Thyroid gland (tissue), 4 donors: Measurements from ENCODE around the gene UBE2G1. TPM values are rescaled to one million over a fixed set of nuclear protein-coding genes. Genes with fewer than 3 reads are reported as not detected.

Experiments used
- DNase-seq, 2 donors: peaks; one replicate each; pipeline ENCODE4 v3.0.0-alpha.2; 2019
- H3K27ac ChIP-seq, 3 donors: fragments of 200-600 bp; sonication (generic); 1 replicate in 2 of 3; 2 replicates in 1 of 3; pipeline ENCODE4 v1.5.1; 2016 to 2019; ENCODE audit warnings: mild to moderate bottlenecking in 1 of 3, moderate library complexity in 1 of 3
- H3K27me3 ChIP-seq: fragments of 200-600 bp; sonication (generic); one replicate; pipeline ENCODE4 v1.5.1; 2019
- H3K36me3 ChIP-seq, 2 donors: fragments of 200-600 bp; sonication (generic); one replicate each; pipeline ENCODE4 v1.5.1; 2016 to 2019
- H3K4me1 ChIP-seq, 2 donors: fragments of 200-600 bp; sonication (generic); one replicate each; pipeline ENCODE4 v1.5.1; 2017 to 2019
- H3K4me3 ChIP-seq, 3 donors: fragments of 200-600 bp; sonication (generic); replicated peaks in 1 of 3; 1 replicate in 2 of 3; 2 replicates in 1 of 3; pipeline ENCODE4 v1.5.1; 2016; ENCODE audit warnings: mild to moderate bottlenecking in 1 of 3
- H3K9me3 ChIP-seq: fragments of 200-600 bp; sonication (generic); one replicate; pipeline ENCODE4 v1.5.1; 2017
- POLR2A ChIP-seq, 2 donors: fragments of 450-650 bp; IDR thresholded peaks; one replicate each; pipeline ENCODE4 v1.6.1; 2017; ENCODE audit warnings: antibody characterized with exemption in 2 of 2, mild to moderate bottlenecking in 2 of 2, moderate library complexity in 1 of 2
- WGBS, 2 donors: methylation state at CpG; one replicate each; pipeline ENCODE4 v1.1.5; 2017; 5-methylcytosine and 5-hydroxymethylcytosine counted together
- intact Hi-C: fragments of 100-400 bp; cut with DNase I; formaldehyde crosslinking; loops from one replicate; pipeline ENCODE4 v1.15.1; 2023
- total RNA-seq, 4 donors: library from RNA; depleted of rRNA; stranded (reverse); fragments of >200 nt; gene quantifications; one replicate each; pipeline ENCODE4 v1.2.3, GENCODE V29; 2016
- TF ChIP-seq, protein P1 (sequence below), 6 experiments: fragments of 200-600 bp in 3 of 6; fragments of 450-650 bp in 3 of 6; sonication (generic) in 3 of 6; IDR thresholded peaks; one replicate each; pipeline ENCODE4 v1.5.1; 2016 to 2019; ENCODE audit warnings: antibody characterized with exemption in 6 of 6, mild to moderate bottlenecking in 2 of 6, inconsistent platforms in 1 of 6, moderate library complexity in 1 of 6

Gene UBE2G1
- total RNA-seq, 4 donors from 2014 or later = 39.1 to 58.0 (median 49.4) TPM

DNA sequence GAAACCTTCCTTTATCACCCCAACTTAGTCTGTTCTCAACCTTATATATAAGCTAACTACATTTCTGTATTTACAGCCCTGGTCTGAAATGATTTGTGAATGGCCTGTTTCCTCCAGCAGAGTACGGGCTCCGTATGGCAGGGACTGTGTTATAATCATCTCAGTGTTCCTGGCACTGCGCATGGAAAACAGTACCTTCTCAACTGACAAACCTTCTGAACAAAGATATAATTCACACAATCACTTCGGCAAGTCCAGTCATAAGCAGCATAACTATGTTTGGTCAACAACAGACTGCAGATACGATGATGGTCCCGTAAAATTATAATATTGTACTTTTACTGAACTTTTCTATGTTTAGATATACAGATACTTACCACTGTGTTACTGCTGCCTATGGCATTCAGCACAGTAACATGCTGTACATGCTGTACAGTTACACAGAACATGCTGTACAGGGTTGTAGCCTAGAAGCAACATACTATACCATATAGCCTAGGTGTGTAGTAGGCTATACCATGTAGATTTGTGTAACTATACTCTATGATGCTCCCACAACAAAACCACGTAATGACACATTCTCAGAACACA lies 132.7 kb downstream of the UBE2G1 start:
- H3K36me3 ChIP-seq = peaks cover 0 to 9% of the 10 kb centered on the region in 2 donors
- 94 to 98% methylated on average over 7 of the region's 7 CpGs for WGBS, 2 donors
- peaks cover 13 to 19% of the 10 kb centered on the region in 2 donors for H3K4me1 ChIP-seq
- no peak overlapping the region for H3K27ac ChIP-seq
- H3K27me3 ChIP-seq = no peaks in the 10 kb centered on the region
- DNase-seq = no peak
- intact Hi-C loops = no loop called here
- TF ChIP-seq POLR2A (IDR thresholded peaks at IDR 0.05) = no peak
- TF ChIP-seq, protein P1, sequence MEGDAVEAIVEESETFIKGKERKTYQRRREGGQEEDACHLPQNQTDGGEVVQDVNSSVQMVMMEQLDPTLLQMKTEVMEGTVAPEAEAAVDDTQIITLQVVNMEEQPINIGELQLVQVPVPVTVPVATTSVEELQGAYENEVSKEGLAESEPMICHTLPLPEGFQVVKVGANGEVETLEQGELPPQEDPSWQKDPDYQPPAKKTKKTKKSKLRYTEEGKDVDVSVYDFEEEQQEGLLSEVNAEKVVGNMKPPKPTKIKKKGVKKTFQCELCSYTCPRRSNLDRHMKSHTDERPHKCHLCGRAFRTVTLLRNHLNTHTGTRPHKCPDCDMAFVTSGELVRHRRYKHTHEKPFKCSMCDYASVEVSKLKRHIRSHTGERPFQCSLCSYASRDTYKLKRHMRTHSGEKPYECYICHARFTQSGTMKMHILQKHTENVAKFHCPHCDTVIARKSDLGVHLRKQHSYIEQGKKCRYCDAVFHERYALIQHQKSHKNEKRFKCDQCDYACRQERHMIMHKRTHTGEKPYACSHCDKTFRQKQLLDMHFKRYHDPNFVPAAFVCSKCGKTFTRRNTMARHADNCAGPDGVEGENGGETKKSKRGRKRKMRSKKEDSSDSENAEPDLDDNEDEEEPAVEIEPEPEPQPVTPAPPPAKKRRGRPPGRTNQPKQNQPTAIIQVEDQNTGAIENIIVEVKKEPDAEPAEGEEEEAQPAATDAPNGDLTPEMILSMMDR (IDR thresholded peaks at IDR 0.05) = no peak
- no peaks in the 10 kb centered on the region for H3K9me3 ChIP-seq
- no peak overlapping the region for H3K4me3 ChIP-seq

DNA sequence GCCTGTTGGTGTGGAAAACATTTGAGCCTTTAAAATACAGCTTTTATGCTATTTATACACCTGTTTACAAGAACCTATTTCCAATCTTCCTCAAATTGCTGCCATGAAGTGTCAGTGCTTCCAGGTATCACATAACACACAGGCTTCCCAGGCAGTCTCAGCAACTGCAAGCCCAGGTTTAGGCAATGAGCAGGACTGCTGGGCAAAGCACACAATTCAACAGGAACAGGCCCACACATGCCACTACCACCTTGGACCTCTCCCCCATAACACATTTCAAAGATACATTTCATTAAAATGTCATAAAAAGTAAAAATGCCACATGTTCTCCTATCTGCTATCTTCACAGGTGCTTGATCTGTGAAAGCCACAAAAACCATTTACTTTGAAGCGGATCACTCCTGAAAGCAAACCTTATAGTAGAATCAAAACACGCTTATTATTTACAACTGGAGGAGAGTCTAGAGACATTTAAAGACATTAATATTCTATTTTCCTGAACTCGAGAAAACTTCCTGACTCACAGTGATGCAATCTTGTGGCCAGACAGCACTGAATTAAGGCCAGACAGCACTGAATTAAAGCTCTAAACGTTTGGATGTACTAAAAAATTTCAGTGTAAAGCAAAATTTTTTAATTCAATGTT lies 134.2 kb downstream of the UBE2G1 start:
- Histone ChIP-seq H3K27me3 (no peaks in the 10 kb centered on the region), H3K9me3 (no peaks in the 10 kb centered on the region), H3K27ac (peak overlapping the region in 1 of 3 donors; percentile 42), H3K4me3 (no peak overlapping the region), H3K36me3 (peaks cover 0 to 6% of the 10 kb centered on the region in 2 donors), H3K4me1 (peaks cover 13 to 19% of the 10 kb centered on the region in 2 donors)
- intact Hi-C loops = no loop called here
- TF ChIP-seq POLR2A (IDR thresholded peaks at IDR 0.05) = no peak
- TF ChIP-seq, protein P1 (IDR thresholded peaks at IDR 0.05) = no peak
- DNase-seq = no peak
- 73 to 85% methylated on average over 4 of the region's 4 CpGs for WGBS, 2 donors

- H3K9me3 ChIP-seq = no peaks in the 10 kb centered on the region
- TF ChIP-seq, protein P1 (IDR thresholded peaks at IDR 0.05) = no peak
- TF ChIP-seq POLR2A (IDR thresholded peaks at IDR 0.05) = no peak
- H3K4me1 ChIP-seq = peaks cover 13 to 19% of the 10 kb centered on the region in 2 donors
- H3K36me3 ChIP-seq = peaks cover 0 to 8% of the 10 kb centered on the region in 2 donors
- 58 to 69% methylated on average over 8 of the region's 8 CpGs for WGBS, 2 donors
- peak overlapping the region; percentile 42 to 65 (median 46) for H3K27ac ChIP-seq
- peak; percentile 34 to 41 for DNase-seq
- intact Hi-C loops = no loop called here
- no peaks in the 10 kb centered on the region for H3K27me3 ChIP-seq
- H3K4me3 ChIP-seq = no peak overlapping the region
Observed at GRCh38 chr17:4229627-4230541, 136.6 kb downstream of the UBE2G1 start.

DNA sequence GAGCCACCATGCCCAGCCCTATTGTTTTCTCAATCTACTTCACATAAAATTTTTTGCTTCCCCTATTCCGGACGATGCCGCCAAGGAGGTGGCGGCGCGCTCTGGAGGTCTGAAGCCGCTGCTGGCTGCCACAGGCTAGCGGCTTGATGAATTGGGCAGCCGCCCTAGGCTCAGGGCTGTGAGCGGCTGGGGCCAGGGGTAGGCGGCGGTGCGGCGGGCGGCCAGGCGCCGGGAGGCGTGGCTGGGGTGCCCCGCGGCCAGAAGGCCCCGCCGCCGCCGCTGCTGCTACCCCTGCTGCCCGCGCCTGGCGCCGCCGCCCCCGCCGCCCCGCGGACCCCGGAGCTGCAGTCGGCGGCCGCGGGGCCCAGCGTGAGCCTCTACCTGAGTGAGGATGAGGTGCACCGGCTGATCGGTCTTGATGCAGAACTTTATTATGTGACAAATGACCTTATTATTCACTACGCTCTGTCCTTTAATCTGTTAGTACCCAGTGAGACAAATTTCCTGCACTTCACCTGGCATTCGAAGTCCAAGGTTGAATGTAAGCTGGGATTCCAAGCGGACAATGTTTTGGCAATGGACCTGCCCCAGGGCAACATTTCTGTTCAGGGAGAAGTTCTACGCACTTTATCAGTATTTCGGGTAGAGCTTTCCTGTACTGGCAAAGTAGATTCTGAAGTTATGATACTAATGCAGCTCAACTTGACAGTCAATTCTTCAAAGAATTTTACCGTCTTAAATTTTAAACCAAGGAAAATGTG lies 144.4 kb downstream of the UBE2G1 start:
- no peak for DNase-seq
- no peak for TF ChIP-seq POLR2A (IDR thresholded peaks at IDR 0.05)
- TF ChIP-seq, protein P1 (IDR thresholded peaks at IDR 0.05) = no peak
- Histone ChIP-seq H3K9me3 (no peaks in the 10 kb centered on the region), H3K27ac (no peak overlapping the region), H3K4me3 (no peak overlapping the region), H3K4me1 (no peaks in the 10 kb centered on the region), H3K36me3 (peaks cover 0 to 2% of the 10 kb centered on the region in 2 donors), H3K27me3 (no peaks in the 10 kb centered on the region)
- intact Hi-C loops = no loop called here
- 85 to 90% methylated on average over 33 to 45 of the region's 47 CpGs for WGBS, 2 donors
